ENCODE data around the gene TBRG1. TPM values are rescaled to one million over a fixed set of nuclear protein-coding genes. Genes with fewer than 3 reads are reported as not detected.
A peak's percentile ranks its signal among the peaks of the same experiment; 100 is the strongest.

Gene TBRG1
- total and polyA plus RNA-seq, 2 of the 8 experiments (the other 6 are each of a cell fraction or from before 2014, with no cell fraction given): 16.3 to 26.7 TPM

DNA sequence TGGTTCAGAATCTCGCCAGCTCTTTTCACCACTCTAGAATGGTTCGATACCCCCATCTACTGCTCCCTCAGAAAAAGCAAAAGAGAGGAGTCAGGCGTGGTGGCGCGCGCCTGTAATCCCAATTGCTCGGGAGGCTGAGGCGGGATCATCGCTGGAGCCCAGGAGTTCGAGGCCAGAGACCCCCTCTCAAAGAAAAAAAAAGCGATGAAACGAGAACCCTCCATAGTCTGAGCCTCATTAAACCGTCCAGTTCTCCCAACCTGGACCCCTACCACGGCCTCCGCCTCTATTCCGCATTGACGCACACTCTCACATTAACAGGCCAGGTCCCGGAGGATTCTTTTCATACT lies 51.5 kb downstream of the TBRG1 start:
- WGBS, 2 experiments (ENCODE audit: extremely low coverage in 1 of 2, insufficient coverage in 1 of 2, insufficient read length in 1 of 2, insufficient replicate concordance in 2 of 2, low coverage in 1 of 2, low lambda C conversion rate in 2 of 2, missing lambda C conversion rate in 1 of 2): 22% methylated on average over 16 of the region's 18 CpGs; no CpG with 5 or more reads in 1 of the 2 experiments
- H3K79me2 ChIP-seq (ENCODE audit: control insufficient read depth in 1 of 2, insufficient read depth in 2 of 2, low read length in 2 of 2): no peaks in the 10 kb centered on the region
- H2BK12ac ChIP-seq (ENCODE audit: low read depth, low read length): no peak overlapping the region
- H3K9ac ChIP-seq (replicated peaks in 1 of 4; ENCODE audit: extremely low read depth in 1 of 4, low read depth in 3 of 4, low read length in 3 of 4): peak overlapping the region in 3 of 4 experiments; percentile 14 to 80 (median 36); a peak in 4 of 7 replicates
- no peak overlapping the region for H3K27ac ChIP-seq (ENCODE audit: low read depth, low read length)
- POLR2A ChIA-PET (ENCODE audit: partially characterized antibody): interaction anchor here (1.0 to 1.7 kb wide), 9 partner anchors 11 to 163 kb away, joined by 3 to 7 read pairs (median 5); partner anchors contain the start of gene MSANTD2
- no peak overlapping the region for H3K4ac ChIP-seq (replicated peaks; ENCODE audit: insufficient read length, low read depth, low read length)
- peaks cover 7% of the 10 kb centered on the region; the same call in 1 of the 2 replicates for H3K23me2 ChIP-seq (ENCODE audit: low read depth, low read length)
- H3K4me1 ChIP-seq (replicated peaks in 1 of 4; ENCODE audit: control insufficient read depth in 3 of 4, insufficient read depth in 4 of 4, low read length in 3 of 4): no peaks in the 10 kb centered on the region; a peak in 1 of 7 replicates
- no peak overlapping the region for H3K56ac ChIP-seq (replicated peaks; ENCODE audit: insufficient read length, low read depth, low read length)
- H3K79me1 ChIP-seq (ENCODE audit: low read depth, low read length): no peaks in the 10 kb centered on the region; the same call in 1 of the 2 replicates
- H2BK20ac ChIP-seq (ENCODE audit: low read length): no peak overlapping the region
- no peak overlapping the region for H2BK15ac ChIP-seq (ENCODE audit: low read length)
- H3K14ac ChIP-seq (ENCODE audit: insufficient read length): no peak overlapping the region
- peaks cover 0 to 15% (median 5%) of the 10 kb centered on the region in 4 experiments; a peak in 5 of 7 replicates for H3K27me3 ChIP-seq (replicated peaks in 1 of 4; ENCODE audit: control insufficient read depth in 3 of 4, extremely low read depth in 1 of 4, insufficient read depth in 3 of 4, low read length in 3 of 4)
- H3K4me2 ChIP-seq (ENCODE audit: insufficient read depth in 1 of 2, low read depth in 2 of 2, low read length in 2 of 2): peak overlapping the region; percentile 71 to 91
- H2BK120ac ChIP-seq (replicated peaks; ENCODE audit: low read depth, low read length): no peak overlapping the region
- H3K4me3 ChIP-seq (ENCODE audit: extremely low read depth in 1 of 4, insufficient read depth in 2 of 4, low read depth in 3 of 4, low read length in 4 of 4): peak overlapping the region; percentile 60 to 90 (median 78)
- H4K5ac ChIP-seq (ENCODE audit: insufficient read length, low read depth, low read length): no peak overlapping the region
- H4K91ac ChIP-seq (replicated peaks; ENCODE audit: insufficient read length, low read length): no peak overlapping the region
- CTCF ChIA-PET (ENCODE audit: partially characterized antibody): interaction anchor here (0.9 to 3.2 kb wide), 9 partner anchors 11 to 164 kb away, joined by 3 to 20 read pairs (median 4); partner anchors contain the start of gene ESAM
- no peak overlapping the region for H2BK5ac ChIP-seq (ENCODE audit: low read depth, low read length)
- no peak overlapping the region for H3K18ac ChIP-seq (ENCODE audit: extremely low read depth, low read length)
- H3K36me3 ChIP-seq (ENCODE audit: control insufficient read depth in 2 of 4, insufficient read depth in 4 of 4, low read length in 3 of 4): no peaks in the 10 kb centered on the region; a peak in 1 of 8 replicates
- H2AK5ac ChIP-seq (ENCODE audit: low read depth, low read length): no peak overlapping the region; the same call in 1 of the 2 replicates
- H2AFZ ChIP-seq (ENCODE audit: low read length): peak overlapping the region; percentile 60
- no peaks in the 10 kb centered on the region for H4K20me1 ChIP-seq (replicated peaks in 1 of 2; ENCODE audit: control insufficient read depth in 1 of 2, insufficient read depth in 2 of 2, low read length in 2 of 2)
- H4K8ac ChIP-seq (ENCODE audit: extremely low read depth, insufficient read depth, low read length): 0 out of 2 replicates have a peak overlapping the region, but pooled peaks have one; percentile 11
- no peak for FAIRE-seq
- no peak overlapping the region for H3K23ac ChIP-seq (ENCODE audit: insufficient read length)
- no peaks in the 10 kb centered on the region for H3K9me3 ChIP-seq (ENCODE audit: insufficient read depth in 2 of 2, low read depth in 1 of 2, low read length in 1 of 2)
- no peak for DNase-seq (ENCODE audit: low read depth in 1 of 2, low spot score in 2 of 2)
- TF ChIP-seq SIN3A (conservative IDR thresholded peaks at IDR 0.05 in 1 of 2, IDR thresholded peaks at IDR 0.05 in 1 of 2; ENCODE audit: low read depth in 1 of 2, low read length in 2 of 2) (0 out of 4 replicates have a peak, but pooled peaks of 1 of the 2 experiments have one; percentile 2), SP1 (IDR thresholded peaks at IDR 0.05; ENCODE audit: low read depth, low read length) (no peak), ZNF274 (IDR thresholded peaks at IDR 0.05; ENCODE audit: borderline replicate concordance, extremely low read depth, low read length) (no peak), JUND (IDR thresholded peaks at IDR 0.05; ENCODE audit: low read length) (no peak), KDM4A (IDR thresholded peaks at IDR 0.05; ENCODE audit: low read depth, low read length, severe bottlenecking) (peak; percentile 80), KDM1A (IDR thresholded peaks at IDR 0.05; ENCODE audit: borderline replicate concordance, low read length) (peak; percentile 54; the same call in 1 of the 2 replicates), BACH1 (IDR thresholded peaks at IDR 0.05; ENCODE audit: low read length) (no peak), PHF8 (conservative IDR thresholded peaks at IDR 0.05; ENCODE audit: low read depth, low read length) (peak; percentile 58)

Measured in H1 (cell line).